WERI-Rb-1 (cell line): Measurements from ENCODE around the gene SLCO4A1.

Source experiments
- DNase-seq: peaks from one replicate; pipeline ENCODE4 v3.0.0-alpha.2; 2020
- H3K27ac ChIP-seq: fragments of 250-450 bp; sonication (Bioruptor Pico); 2 replicates; pipeline ENCODE4 v1.5.1; 2020; ENCODE audit warnings: mild to moderate bottlenecking, moderate library complexity
- H3K27me3 ChIP-seq: fragments of 250-450 bp; sonication (Bioruptor Pico); 2 replicates; pipeline ENCODE4 v1.5.1; 2021; ENCODE audit warnings: mild to moderate bottlenecking, low read depth, moderate library complexity; ENCODE audit not compliant: insufficient read depth, severe bottlenecking
- H3K36me3 ChIP-seq: fragments of 250-450 bp; sonication (Bioruptor Pico); 2 replicates; pipeline ENCODE4 v1.5.1; 2020; ENCODE audit warnings: mild to moderate bottlenecking, moderate library complexity
- H3K4me3 ChIP-seq: 2 replicates; pipeline ENCODE4 v1.5.1; 2011; ENCODE audit warnings: low read depth, mild to moderate bottlenecking, control low read depth, low read length
- H3K9me3 ChIP-seq: fragments of 250-450 bp; sonication (Bioruptor Pico); 2 replicates; pipeline ENCODE4 v1.5.1; 2021; ENCODE audit warnings: mild to moderate bottlenecking, moderate library complexity; ENCODE audit not compliant: severe bottlenecking
- TF ChIP-seq, protein P1 (sequence below): IDR thresholded peaks from 2 replicates; pipeline ENCODE4 v1.5.1; 2011; ENCODE audit warnings: low read depth, mild to moderate bottlenecking, control low read depth, inconsistent platforms, low read length

The SLCO4A1 gene

DNA sequence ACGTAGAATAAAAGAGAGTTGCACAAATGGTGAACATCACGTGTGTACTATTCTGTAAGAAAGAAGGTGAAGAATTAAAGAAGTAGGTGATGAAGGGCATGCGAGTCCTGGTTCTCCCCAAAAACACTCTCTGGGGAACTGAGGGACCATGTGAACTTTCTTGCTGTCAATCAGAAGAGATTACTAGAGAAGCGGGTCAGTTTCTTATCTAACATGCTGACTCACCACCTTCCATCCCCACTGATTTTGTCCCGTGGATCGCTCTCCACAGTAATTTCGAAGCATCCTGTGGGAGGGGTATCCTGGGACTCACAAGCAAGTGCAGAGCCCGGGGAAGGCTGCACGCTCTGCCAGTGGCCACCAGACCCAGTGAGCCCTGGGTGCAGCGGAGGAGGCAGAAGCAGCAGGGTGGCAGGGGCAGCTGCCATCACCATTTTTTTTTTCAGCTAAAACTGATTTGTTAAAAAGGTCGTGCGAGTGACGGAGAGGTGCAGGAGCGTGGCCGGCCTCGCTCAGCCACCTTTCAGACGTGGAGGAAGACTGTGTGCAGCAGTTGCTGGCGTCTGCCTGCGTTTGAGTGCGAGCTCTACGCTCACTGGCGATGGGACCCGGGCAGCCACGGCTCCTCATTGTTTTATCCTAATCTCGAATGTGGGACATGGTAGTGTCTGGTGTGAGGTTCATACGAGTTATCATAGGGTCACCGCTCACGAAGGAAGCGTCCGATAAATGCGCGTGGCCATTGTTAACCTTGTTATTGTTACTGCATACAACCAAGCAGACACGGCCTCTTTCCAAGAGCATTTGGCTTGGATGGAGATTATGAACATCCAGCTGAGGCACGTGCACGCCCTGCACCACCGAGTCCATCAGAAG is 28.0 kb upstream of the SLCO4A1 start:
- Histone ChIP-seq H3K27me3 (no peaks in the 10 kb centered on the region), H3K27ac (no peak overlapping the region)
- TF ChIP-seq, protein P1, sequence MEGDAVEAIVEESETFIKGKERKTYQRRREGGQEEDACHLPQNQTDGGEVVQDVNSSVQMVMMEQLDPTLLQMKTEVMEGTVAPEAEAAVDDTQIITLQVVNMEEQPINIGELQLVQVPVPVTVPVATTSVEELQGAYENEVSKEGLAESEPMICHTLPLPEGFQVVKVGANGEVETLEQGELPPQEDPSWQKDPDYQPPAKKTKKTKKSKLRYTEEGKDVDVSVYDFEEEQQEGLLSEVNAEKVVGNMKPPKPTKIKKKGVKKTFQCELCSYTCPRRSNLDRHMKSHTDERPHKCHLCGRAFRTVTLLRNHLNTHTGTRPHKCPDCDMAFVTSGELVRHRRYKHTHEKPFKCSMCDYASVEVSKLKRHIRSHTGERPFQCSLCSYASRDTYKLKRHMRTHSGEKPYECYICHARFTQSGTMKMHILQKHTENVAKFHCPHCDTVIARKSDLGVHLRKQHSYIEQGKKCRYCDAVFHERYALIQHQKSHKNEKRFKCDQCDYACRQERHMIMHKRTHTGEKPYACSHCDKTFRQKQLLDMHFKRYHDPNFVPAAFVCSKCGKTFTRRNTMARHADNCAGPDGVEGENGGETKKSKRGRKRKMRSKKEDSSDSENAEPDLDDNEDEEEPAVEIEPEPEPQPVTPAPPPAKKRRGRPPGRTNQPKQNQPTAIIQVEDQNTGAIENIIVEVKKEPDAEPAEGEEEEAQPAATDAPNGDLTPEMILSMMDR: no peak

DNA sequence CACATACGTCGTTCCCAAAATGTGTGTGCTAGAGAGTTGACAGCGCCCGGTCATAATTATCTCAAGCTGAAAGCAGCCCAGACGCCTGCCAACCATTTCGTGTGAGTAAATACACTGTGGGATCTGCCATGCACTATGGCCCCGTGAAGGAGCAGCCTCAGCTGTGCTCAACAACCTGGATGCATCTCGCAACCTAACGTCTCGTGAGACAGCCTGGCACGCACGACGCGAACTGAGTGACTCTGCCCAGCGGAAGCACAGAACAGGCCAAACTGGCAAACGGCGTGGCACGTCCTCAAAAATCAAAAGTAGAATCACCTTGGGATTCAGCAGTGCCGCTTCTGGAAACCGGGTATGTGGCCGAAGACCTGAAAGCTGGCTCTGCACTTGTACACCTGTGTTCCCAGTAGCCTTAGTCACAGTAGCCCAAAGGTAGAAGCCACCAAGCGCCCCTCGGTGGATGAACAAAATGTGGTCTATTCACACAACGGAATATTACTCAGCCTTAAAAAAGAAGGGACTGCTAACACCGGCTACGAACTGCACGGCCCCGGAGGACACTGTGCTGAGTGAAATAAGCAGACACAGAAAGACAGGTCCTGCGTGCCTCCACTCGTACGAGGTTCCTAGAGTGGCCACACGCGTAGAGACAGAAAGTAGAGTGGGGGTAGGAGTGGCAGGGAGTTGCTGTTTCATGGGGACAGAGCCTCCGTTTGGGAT is 27.2 kb upstream of the SLCO4A1 start:
- TF ChIP-seq, protein P1: no peak
- no peak for DNase-seq

More for the DNA sequence above, 28.0 kb upstream of the SLCO4A1 start:
- Histone ChIP-seq H3K9me3 (peaks cover 6% of the 10 kb centered on the region), H3K36me3 (no peaks in the 10 kb centered on the region), H3K4me3 (no peak overlapping the region)
- no peak for DNase-seq

DNA sequence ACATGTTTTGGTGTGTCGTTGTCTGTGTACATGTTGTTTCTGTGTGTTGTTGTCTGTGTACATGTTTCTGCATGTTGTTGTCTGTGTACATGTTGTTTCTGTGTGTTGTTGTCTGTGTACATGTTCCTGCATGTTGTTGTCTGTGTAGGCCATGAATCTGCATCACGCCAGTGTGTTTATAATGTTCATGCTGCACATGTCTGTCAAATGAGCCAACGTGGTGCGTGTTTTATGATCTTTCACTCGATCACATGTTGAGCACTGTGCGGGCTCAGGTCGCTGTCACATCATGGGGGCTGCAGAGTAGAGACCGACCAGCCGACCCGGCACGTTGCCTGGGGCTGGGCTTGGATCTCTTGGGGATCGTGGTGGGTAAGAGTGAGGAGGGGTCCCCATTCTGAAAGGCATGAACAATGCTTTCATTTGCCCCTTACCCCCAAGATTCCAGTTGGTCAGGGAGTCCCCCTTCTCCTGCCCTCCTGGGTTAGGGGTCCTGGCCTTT is 26.5 kb upstream of the SLCO4A1 start:
- no peaks in the 10 kb centered on the region for H3K27me3 ChIP-seq
- no peak for DNase-seq
- no peaks in the 10 kb centered on the region for H3K36me3 ChIP-seq
- no peak overlapping the region for H3K27ac ChIP-seq
- H3K4me3 ChIP-seq: no peak overlapping the region
- TF ChIP-seq, protein P1: no peak
- H3K9me3 ChIP-seq: peaks cover 6% of the 10 kb centered on the region

More for the DNA sequence above, 27.2 kb upstream of the SLCO4A1 start:
- Histone ChIP-seq H3K4me3 (no peak overlapping the region), H3K36me3 (no peaks in the 10 kb centered on the region), H3K27ac (no peak overlapping the region), H3K9me3 (peaks cover 6% of the 10 kb centered on the region), H3K27me3 (no peaks in the 10 kb centered on the region)

DNA sequence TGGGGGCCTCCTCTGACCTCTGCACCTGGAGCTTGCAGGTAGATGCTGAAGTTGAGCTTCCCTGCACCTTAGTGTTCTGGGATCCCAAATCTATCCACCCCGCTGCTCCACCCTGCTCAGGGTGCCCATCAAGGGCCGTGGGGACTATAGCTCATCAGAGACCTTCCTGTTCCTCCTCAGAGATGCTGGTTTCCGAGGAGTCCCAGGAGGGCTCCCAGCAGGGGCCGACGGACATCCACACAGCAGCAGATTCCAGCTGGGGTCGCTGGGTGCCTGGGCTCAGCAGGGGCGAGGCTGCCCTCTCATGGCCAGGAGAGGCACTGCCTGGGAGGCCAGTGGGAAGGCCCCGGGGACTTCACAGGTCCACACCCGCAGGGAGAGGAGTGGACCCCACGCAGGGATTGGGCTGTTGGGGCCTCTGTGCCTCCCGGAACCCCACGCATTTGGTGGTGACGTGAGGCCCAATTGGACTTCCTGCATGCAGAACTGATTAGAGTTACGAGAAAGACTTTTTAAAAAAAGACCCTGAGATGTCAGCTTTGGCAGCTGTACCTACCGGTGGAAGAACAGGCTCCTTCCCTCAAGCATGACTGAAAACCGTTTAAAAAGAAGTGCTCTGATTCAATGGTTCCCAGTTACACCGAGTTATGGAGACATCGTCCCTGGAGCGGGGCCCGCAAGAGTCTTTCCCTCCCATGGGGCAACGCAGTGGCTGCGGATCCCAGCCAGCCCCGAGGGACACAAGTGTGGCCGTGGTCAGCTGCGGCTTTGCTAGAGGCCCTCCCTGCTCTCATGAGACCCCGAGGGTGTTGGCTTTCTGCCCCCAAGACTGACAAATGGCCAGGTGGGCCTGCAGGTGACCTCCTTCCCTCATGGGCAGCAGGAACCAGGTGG is 25.3 kb upstream of the SLCO4A1 start:
- DNase-seq: peak; percentile 82
- no peaks in the 10 kb centered on the region for H3K27me3 ChIP-seq
- no peak overlapping the region for H3K27ac ChIP-seq
- no peaks in the 10 kb centered on the region for H3K36me3 ChIP-seq
- H3K4me3 ChIP-seq: no peak overlapping the region
- no peaks in the 10 kb centered on the region for H3K9me3 ChIP-seq
- TF ChIP-seq, protein P1: peak; percentile 96

DNA sequence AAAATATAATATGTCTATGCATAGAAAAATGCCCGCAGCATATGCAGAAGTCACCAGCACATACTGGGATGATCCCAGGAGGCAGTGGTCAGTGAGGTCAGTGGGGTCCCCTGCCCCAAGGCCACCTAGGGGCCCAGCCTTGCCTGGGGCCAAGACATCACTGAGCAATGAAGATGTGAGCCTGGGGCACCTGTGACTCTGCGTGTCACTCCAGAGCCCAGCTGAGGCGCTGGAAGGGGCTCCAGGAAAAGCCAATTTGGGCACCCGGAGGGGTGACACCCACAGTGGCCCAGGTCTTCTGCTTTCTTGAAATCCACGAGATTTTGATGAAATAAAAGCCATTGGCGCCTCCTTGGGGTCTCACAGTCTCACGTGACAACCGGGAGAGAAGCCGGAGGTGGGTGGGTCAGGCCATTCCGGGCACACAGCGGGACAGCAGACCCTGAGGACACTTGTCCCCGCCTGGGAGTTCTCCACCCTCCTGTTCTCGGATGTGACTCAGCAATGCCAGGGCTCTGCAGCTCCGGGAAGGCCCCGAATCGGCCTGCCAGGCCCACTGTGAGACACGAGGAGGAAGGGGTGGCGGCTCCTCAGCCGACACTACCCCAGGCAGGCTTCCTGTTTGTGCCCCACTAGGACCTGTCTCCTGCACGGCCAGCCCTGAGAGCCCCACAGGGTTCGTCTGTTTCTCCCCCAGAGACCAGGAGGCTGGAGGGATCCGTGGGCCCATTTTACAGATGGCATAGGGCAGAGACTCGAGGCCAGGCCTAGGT is 24.4 kb upstream of the SLCO4A1 start:
- Histone ChIP-seq H3K9me3 (no peaks in the 10 kb centered on the region), H3K36me3 (no peaks in the 10 kb centered on the region), H3K4me3 (no peak overlapping the region), H3K27me3 (no peaks in the 10 kb centered on the region), H3K27ac (no peak overlapping the region)
- DNase-seq: no peak
- TF ChIP-seq, protein P1: no peak
